SK-N-SH (cell line): ENCODE data around the gene CA7. TPM values are rescaled to one million over a fixed set of nuclear protein-coding genes. Genes with fewer than 3 reads are reported as not detected.

Experiments used
- CTCF ChIA-PET: fragments of 300-600, 350-600 bp; formaldehyde crosslinking; extraction: SDS; loops from one replicate; lab custom pipeline; 2021; lab: Yijun Ruan, JAX
- POLR2A ChIA-PET: fragments of 350-600 bp; sonication (Branson Sonifier 250); formaldehyde crosslinking; extraction: SDS; loops from one replicate; lab custom pipeline; 2020; ENCODE audit warnings: antibody characterized with exemption, inconsistent platforms; lab: Yijun Ruan, JAX
- DNase-seq: peaks from one replicate; pipeline ENCODE4 v3.0.0; 2012
- H2AFZ ChIP-seq: fragments of 200-600 bp; sonication (generic); 2 replicates; pipeline ENCODE4 v1.8.1; 2016; ENCODE audit warnings: antibody characterized with exemption, mild to moderate bottlenecking, low read depth
- H3F3A ChIP-seq: fragments of 200-600 bp; sonication (generic); replicated peaks from 2 replicates; pipeline ENCODE3; 2016; ENCODE audit warnings: antibody characterized with exemption, mild to moderate bottlenecking; ENCODE audit not compliant: insufficient read depth
- H3K27ac ChIP-seq, 2 experiments: fragments of 200-500 bp in 1 of 2; fragments of 200-600 bp in 1 of 2; sonication (Bioruptor generic) in 1 of 2; sonication (generic), shearing (Covaris generic) in 1 of 2; 2 replicates each; pipeline versions ENCODE4 v1.5.1 to v1.6.1; 2014 to 2016; ENCODE audit warnings: low read depth in 2 of 2, inconsistent platforms in 1 of 2, low read length in 1 of 2, mild to moderate bottlenecking in 1 of 2, mixed read lengths in 1 of 2
- H3K27me3 ChIP-seq: fragments of 200-600 bp; sonication (generic), shearing (Covaris generic); 2 replicates; pipeline ENCODE4 v1.6.1; 2016; ENCODE audit warnings: mixed run types; ENCODE audit not compliant: insufficient read depth
- H3K36me3 ChIP-seq, 2 experiments: fragments of 200-500 bp in 1 of 2; fragments of 200-600 bp in 1 of 2; sonication (Bioruptor generic) in 1 of 2; sonication (generic) in 1 of 2; replicated peaks in 1 of 2; 2 replicates each; pipeline versions ENCODE3 to v1.5.1; 2014 to 2016; ENCODE audit warnings: low read length in 1 of 2, mild to moderate bottlenecking in 1 of 2; ENCODE audit not compliant: insufficient read depth in 2 of 2, control insufficient read depth in 1 of 2
- H3K4me1 ChIP-seq, 2 experiments: fragments of 200-500 bp in 1 of 2; fragments of 200-600 bp in 1 of 2; sonication (Bioruptor generic) in 1 of 2; sonication (generic), shearing (Covaris generic) in 1 of 2; 2 replicates each; pipeline versions ENCODE4 v1.5.1 to v1.6.1; 2014 to 2016; ENCODE audit warnings: low read depth in 1 of 2, low read length in 1 of 2, mixed run types in 1 of 2; ENCODE audit not compliant: insufficient read depth in 2 of 2, control insufficient read depth in 1 of 2
- H3K4me2 ChIP-seq: fragments of 200-600 bp; sonication (generic), shearing (Covaris generic); 2 replicates; pipeline ENCODE4 v1.6.1; 2017; ENCODE audit warnings: mixed run types
- H3K4me3 ChIP-seq, 2 experiments: fragments of 200-500 bp in 1 of 2; fragments of 200-600 bp in 1 of 2; sonication (Bioruptor generic) in 1 of 2; sonication (generic), shearing (Covaris generic) in 1 of 2; 2 replicates each; pipeline versions ENCODE4 v1.5.1 to v1.8.1; 2014 to 2016; ENCODE audit warnings: low read depth in 2 of 2, inconsistent platforms in 1 of 2, low read length in 1 of 2, mild to moderate bottlenecking in 1 of 2, mixed read lengths in 1 of 2, moderate library complexity in 1 of 2
- H3K79me2 ChIP-seq: fragments of 200-600 bp; sonication (generic); 2 replicates; pipeline ENCODE4 v1.8.1; 2017; ENCODE audit warnings: mild to moderate bottlenecking; ENCODE audit not compliant: insufficient read depth
- H3K9ac ChIP-seq: fragments of 200-600 bp; sonication (generic); 2 replicates; pipeline ENCODE4 v1.6.1; 2017; ENCODE audit warnings: mixed run types
- H3K9me2 ChIP-seq: fragments of 200-600 bp; sonication (generic); 2 replicates; pipeline ENCODE4 v1.6.1; 2017; ENCODE audit warnings: mixed run types
- H3K9me3 ChIP-seq: fragments of 200-600 bp; sonication (generic); 2 replicates; pipeline ENCODE4 v1.6.1; 2017; ENCODE audit warnings: mixed run types, mild to moderate bottlenecking, moderate library complexity
- H4K20me1 ChIP-seq: fragments of 200-600 bp; sonication (generic); 2 replicates; pipeline ENCODE4 v1.6.1; 2017; ENCODE audit warnings: mild to moderate bottlenecking, mixed run types; ENCODE audit not compliant: insufficient read depth
- ELF1 ChIP-seq: IDR thresholded peaks from 2 replicates; pipeline ENCODE4 v1.4.0; 2012
- EP300 ChIP-seq, 2 experiments: IDR thresholded peaks; 2 replicates each; pipeline versions ENCODE4 v1.4.0 to v1.6.1; 2012; ENCODE audit warnings: borderline replicate concordance in 1 of 2, low read depth in 1 of 2, low read length in 1 of 2
- IRF3 ChIP-seq: fragments of 150-350 bp; IDR thresholded peaks from 2 replicates; pipeline ENCODE4 v1.6.1; 2016; ENCODE audit warnings: mild to moderate bottlenecking, low read depth, low read length
- NFIC ChIP-seq: IDR thresholded peaks from 2 replicates; pipeline ENCODE4 v1.4.0; 2012; ENCODE audit warnings: borderline replicate concordance
- NRF1 ChIP-seq: IDR thresholded peaks from 2 replicates; pipeline ENCODE4 v1.6.1; 2012; ENCODE audit warnings: low read depth, mild to moderate bottlenecking, low read length
- PBX3 ChIP-seq: IDR thresholded peaks from 2 replicates; pipeline ENCODE4; 2012
- POLR2AphosphoS5 ChIP-seq: IDR thresholded peaks from 2 replicates; pipeline ENCODE4 v1.6.1; 2012; ENCODE audit warnings: low read depth, low read length
- RAD21 ChIP-seq: IDR thresholded peaks from 2 replicates; pipeline ENCODE4 v1.6.1; 2012; ENCODE audit warnings: mild to moderate bottlenecking, low read length
- REST ChIP-seq: IDR thresholded peaks from 2 replicates; pipeline ENCODE4 v1.6.1; 2012; ENCODE audit warnings: mild to moderate bottlenecking, low read depth, low read length, moderate library complexity
- RFX5 ChIP-seq: IDR thresholded peaks from 2 replicates; pipeline ENCODE4 v1.6.1; 2012; ENCODE audit warnings: mild to moderate bottlenecking, improper control_type of control experiment, low read length
- SIN3A ChIP-seq: IDR thresholded peaks from 2 replicates; pipeline ENCODE4 v1.6.1; 2012; ENCODE audit warnings: low read depth, mild to moderate bottlenecking, low read length, moderate library complexity, borderline replicate concordance
- SMC3 ChIP-seq: IDR thresholded peaks from 2 replicates; pipeline ENCODE4 v1.6.1; 2012; ENCODE audit warnings: low read depth, low read length, improper control_type of control experiment
- TAF1 ChIP-seq: IDR thresholded peaks from 2 replicates; pipeline ENCODE4 v1.6.1; 2012; ENCODE audit warnings: low read depth, mild to moderate bottlenecking, low read length, moderate library complexity, borderline replicate concordance
- TCF12 ChIP-seq: IDR thresholded peaks from 2 replicates; pipeline ENCODE4 v1.4.0; 2012
- USF2 ChIP-seq: fragments of 150-350 bp; IDR thresholded peaks from 2 replicates; pipeline ENCODE4 v1.6.1; 2017; ENCODE audit warnings: antibody characterized with exemption, low read length, low read depth, borderline replicate concordance
- YY1 ChIP-seq: IDR thresholded peaks from 2 replicates; pipeline ENCODE4 v1.4.0; 2012; ENCODE audit warnings: low read depth, mild to moderate bottlenecking
- ZBTB33 ChIP-seq: IDR thresholded peaks from 2 replicates; pipeline ENCODE4 v1.4.0; 2012; ENCODE audit warnings: low read depth, borderline replicate concordance
- WGBS: methylation state at CpG from one replicate; pipeline ENCODE4 v1.1.6; 2017; ENCODE audit warnings: low lambda C conversion rate; 5-methylcytosine and 5-hydroxymethylcytosine counted together
- polyA plus RNA-seq, 3 experiments: library from polyadenylated mRNA; depleted of rRNA; stranded (reverse); fragments of >200 nt; gene quantifications; 2 replicates each; pipeline ENCODE4 v1.2.3, GENCODE V29; 2012

CA7 gene
- polyA plus RNA-seq, 1 of the 3 experiments (the other 2 are of a cell fraction): 0.12 TPM

GRCh38 chr16:66842765-66843164 is 1.4 kb upstream of the CA7 start:
- Histone ChIP-seq H3F3A (no peaks in the 10 kb centered on the region), H3K4me3 (no peak overlapping the region), H3K9ac (no peak overlapping the region), H3K4me2 (no peak overlapping the region), H3K27me3 (peaks cover 15% of the 10 kb centered on the region; the same call in 1 of the 2 replicates), H3K9me2 (no peaks in the 10 kb centered on the region), H2AFZ (no peak overlapping the region), H3K4me1 (peaks cover 0 to 8% of the 10 kb centered on the region in 2 experiments; a peak in 1 of 4 replicates), H3K9me3 (no peaks in the 10 kb centered on the region), H3K79me2 (no peaks in the 10 kb centered on the region), H4K20me1 (no peaks in the 10 kb centered on the region), H3K36me3 (no peaks in the 10 kb centered on the region), H3K27ac (no peak overlapping the region)
- TF ChIP-seq RAD21 (no peak), ELF1 (no peak), SIN3A (no peak), TCF12 (no peak), EP300 (IDR thresholded peaks at IDR 0.05; ENCODE audit: borderline replicate concordance in 1 of 2, low read depth in 1 of 2, low read length in 1 of 2) (no peak), PBX3 (no peak), POLR2AphosphoS5 (no peak), YY1 (no peak), SMC3 (no peak), ZBTB33 (no peak), IRF3 (no peak), NFIC (no peak), REST (no peak), NRF1 (no peak), RFX5 (no peak), TAF1 (no peak), USF2 (no peak)
- WGBS: 73% methylated on average over 7 of the region's 7 CpGs
- POLR2A ChIA-PET: no interaction called here
- CTCF ChIA-PET: interaction anchor here (1.0 to 10.1 kb wide), 6 partner anchors 9 to 192 kb away, joined by 3 to 82 read pairs (median 6); partner anchors contain the start of gene NAE1
- peak; percentile 48 for DNase-seq
